Progenitor cell of endocrine pancreas (in vitro differentiated cells): Measurements from ENCODE around the gene POLR1H. TPM values are rescaled to one million over a fixed set of nuclear protein-coding genes. Genes with fewer than 3 reads are reported as not detected.
"Not testable (repeated sequence)": the region's sequence is repeated elsewhere in the genome, so short reads cannot be mapped to it uniquely, and the experiment has no call there.

ENCODE experiments used
- DNase-seq: peaks from one replicate; pipeline ENCODE4 v3.0.0; 2021; ENCODE audit warnings: low spot score; ENCODE audit not compliant: unreplicated experiment
- H3K27ac Mint-ChIP-seq: 2 replicates; pipeline ENCODE4 v1.8.0; 2021; ENCODE audit warnings: mild to moderate bottlenecking, moderate library complexity, mixed read lengths
- H3K27me3 Mint-ChIP-seq: 2 replicates; pipeline ENCODE4 v1.8.0; 2021; ENCODE audit warnings: mixed read lengths
- H3K36me3 Mint-ChIP-seq: 2 replicates; pipeline ENCODE4 v1.8.0; 2022; ENCODE audit warnings: mixed read lengths; ENCODE audit not compliant: insufficient read depth
- H3K4me1 Mint-ChIP-seq: 2 replicates; pipeline ENCODE4 v1.8.0; 2021; ENCODE audit warnings: low read depth, mixed read lengths
- H3K4me3 Mint-ChIP-seq: 2 replicates; pipeline ENCODE4 v1.8.0; 2021; ENCODE audit warnings: low read depth, mild to moderate bottlenecking, moderate library complexity, mixed read lengths
- H3K9me3 Mint-ChIP-seq: 2 replicates; pipeline ENCODE4 v1.8.0; 2021; ENCODE audit warnings: low read depth, mixed read lengths
- CTCF ChIP-seq: fragments of 200-600 bp; sonication (generic); IDR thresholded peaks from one replicate; pipeline ENCODE4 v1.5.0; 2021; ENCODE audit warnings: antibody characterized with exemption, mild to moderate bottlenecking; ENCODE audit not compliant: unreplicated experiment
- total RNA-seq: library from RNA; stranded (reverse); gene quantifications from 2 replicates; pipeline ENCODE4 v1.2.1, GENCODE V29; 2021

POLR1H gene
- total RNA-seq, 1 donor from 2014 or later = 27.3 TPM

- H3K4me3 Mint-ChIP-seq = no peak overlapping the region
- DNase-seq = no peak
- H3K4me1 Mint-ChIP-seq = no peaks in the 10 kb centered on the region
- no peak overlapping the region for H3K27ac Mint-ChIP-seq
- TF ChIP-seq CTCF = no peak
- no peaks in the 10 kb centered on the region for H3K27me3 Mint-ChIP-seq
- H3K9me3 Mint-ChIP-seq = peaks cover 9% of the 10 kb centered on the region
- H3K36me3 Mint-ChIP-seq = peaks cover 6% of the 10 kb centered on the region
Observed at GRCh38 chr6:30025186-30025585, 35.9 kb upstream of the POLR1H start.

- TF ChIP-seq CTCF = no peak
- Mint-ChIP-seq H3K4me3 (no peak overlapping the region), H3K27me3 (no peaks in the 10 kb centered on the region), H3K9me3 (peaks cover 9% of the 10 kb centered on the region), H3K36me3 (peaks cover 4% of the 10 kb centered on the region), H3K27ac (no peak overlapping the region), H3K4me1 (peaks cover 3% of the 10 kb centered on the region)
- no peak for DNase-seq
Observed at GRCh38 chr6:30029588-30029987, 31.5 kb upstream of the POLR1H start.

GRCh38 chr6:30031381-30031780, 29.7 kb upstream of the POLR1H start:
- peaks cover 8% of the 10 kb centered on the region for H3K36me3 Mint-ChIP-seq
- H3K4me1 Mint-ChIP-seq = peaks cover 3% of the 10 kb centered on the region
- H3K4me3 Mint-ChIP-seq = no peak overlapping the region
- no peaks in the 10 kb centered on the region for H3K27me3 Mint-ChIP-seq
- TF ChIP-seq CTCF = no peak
- peaks cover 9% of the 10 kb centered on the region for H3K9me3 Mint-ChIP-seq
- H3K27ac Mint-ChIP-seq = no peak overlapping the region
- no peak for DNase-seq

GRCh38 chr6:30033440-30033839, 27.6 kb upstream of the POLR1H start:
- H3K27me3 Mint-ChIP-seq, H3K27ac Mint-ChIP-seq, H3K9me3 Mint-ChIP-seq, DNase-seq, H3K4me3 Mint-ChIP-seq, H3K36me3 Mint-ChIP-seq, H3K4me1 Mint-ChIP-seq: not testable (repeated sequence)

GRCh38 chr6:30035784-30036183, 25.3 kb upstream of the POLR1H start:
- no peak for TF ChIP-seq CTCF

GRCh38 chr6:30037182-30037788, 23.8 kb upstream of the POLR1H start:
- DNase-seq = no peak
- Mint-ChIP-seq H3K4me3 (no peak overlapping the region), H3K27me3 (no peaks in the 10 kb centered on the region), H3K4me1 (no peaks in the 10 kb centered on the region), H3K9me3 (no peaks in the 10 kb centered on the region), H3K27ac (no peak overlapping the region), H3K36me3 (peaks cover 4% of the 10 kb centered on the region)
- peak; percentile 58 for TF ChIP-seq CTCF

More at GRCh38 chr6:30035784-30036183, 25.3 kb upstream of the POLR1H start:
- H3K4me3 Mint-ChIP-seq = no peak overlapping the region
- H3K36me3 Mint-ChIP-seq = peaks cover 4% of the 10 kb centered on the region
- H3K4me1 Mint-ChIP-seq = peaks cover 3% of the 10 kb centered on the region
- no peak for DNase-seq
- no peaks in the 10 kb centered on the region for H3K27me3 Mint-ChIP-seq
- H3K27ac Mint-ChIP-seq = no peak overlapping the region
- no peaks in the 10 kb centered on the region for H3K9me3 Mint-ChIP-seq
